Fibroblast of peridontal ligament (primary cell): ENCODE data around the gene PILRA.
A peak's percentile ranks its signal among the peaks of the same experiment; 100 is the strongest.
"Not testable (repeated sequence)": the region's sequence is repeated elsewhere in the genome, so short reads cannot be mapped to it uniquely, and the experiment has no call there.

Experiments
- DNase-seq: peaks from one replicate; pipeline ENCODE4 v3.0.0-alpha.2; 2010; ENCODE audit errors: extremely low read depth

Gene PILRA

GRCh38 chr7:100434297-100435144, 61.2 kb downstream of the PILRA start:
- no peak for DNase-seq

DNA sequence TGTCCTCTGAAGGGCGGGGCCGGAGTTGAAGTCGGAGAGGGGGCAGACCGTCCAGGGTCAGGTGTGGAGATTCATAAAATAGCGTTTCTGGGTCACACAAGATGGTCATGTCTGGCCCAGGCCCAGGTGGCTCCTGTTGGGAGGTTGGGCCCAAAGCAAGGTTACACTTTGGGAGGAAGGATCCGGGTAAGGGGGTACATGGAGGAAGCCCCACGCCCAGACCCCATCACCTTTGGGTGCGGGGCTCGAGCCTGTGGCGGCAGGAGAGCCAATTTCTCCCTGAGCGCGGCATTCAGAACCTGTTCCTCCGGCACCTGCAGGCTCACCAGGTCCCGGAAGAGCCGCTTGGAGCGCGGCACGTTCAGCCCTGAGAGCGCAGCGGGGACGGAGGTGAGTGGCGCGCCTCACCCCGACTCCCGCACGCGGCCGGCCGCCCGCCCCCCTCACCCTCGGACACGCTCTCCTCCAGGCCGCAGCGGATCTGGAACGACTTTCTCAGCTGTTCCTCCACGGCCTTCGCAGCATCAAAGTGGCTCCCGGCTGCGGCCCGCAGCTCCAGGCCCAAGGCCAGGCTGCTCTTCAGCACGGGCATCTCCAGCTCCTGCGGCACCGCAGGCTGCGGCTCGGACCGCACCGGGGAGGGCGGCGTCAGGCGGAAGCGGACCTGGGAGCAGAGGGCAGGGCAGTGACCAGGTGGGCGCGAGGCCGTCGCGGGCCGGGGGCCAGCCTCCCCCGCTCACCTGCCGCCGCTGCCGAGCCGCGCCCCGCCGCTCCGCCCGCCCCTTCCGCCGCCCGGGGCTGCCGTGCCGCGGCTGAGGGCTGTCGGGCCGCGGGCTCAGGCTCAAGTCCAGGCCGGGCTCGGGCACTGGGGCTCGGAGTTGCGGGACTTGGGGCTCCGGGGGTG, 62.4 kb downstream of the PILRA start:
- DNase-seq: no peak

- no peak for DNase-seq
Observed at GRCh38 chr7:100437150-100438100, 64.1 kb downstream of the PILRA start.

DNA sequence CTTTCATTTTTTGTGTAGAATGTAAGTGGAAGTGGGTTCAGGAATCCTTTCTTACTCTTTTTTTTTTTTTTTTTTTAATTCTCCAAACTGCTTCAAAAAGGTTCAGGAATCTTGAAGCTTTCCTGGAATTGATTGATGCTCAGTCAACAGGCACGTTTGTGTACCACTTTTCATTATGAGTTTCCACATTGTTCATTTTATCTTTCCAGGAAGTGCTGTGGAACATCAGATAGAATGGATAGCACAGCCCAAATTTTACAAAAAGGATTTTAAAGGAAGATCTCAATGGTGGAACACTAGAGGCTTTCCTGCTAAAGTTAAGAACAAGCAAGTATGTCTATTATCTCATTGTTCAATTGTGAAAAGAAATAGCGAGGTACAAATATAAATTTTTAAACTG, 64.9 kb downstream of the PILRA start:
- no peak for DNase-seq

GRCh38 chr7:100438731-100439130, 65.4 kb downstream of the PILRA start:
- DNase-seq: not testable (repeated sequence)

DNA sequence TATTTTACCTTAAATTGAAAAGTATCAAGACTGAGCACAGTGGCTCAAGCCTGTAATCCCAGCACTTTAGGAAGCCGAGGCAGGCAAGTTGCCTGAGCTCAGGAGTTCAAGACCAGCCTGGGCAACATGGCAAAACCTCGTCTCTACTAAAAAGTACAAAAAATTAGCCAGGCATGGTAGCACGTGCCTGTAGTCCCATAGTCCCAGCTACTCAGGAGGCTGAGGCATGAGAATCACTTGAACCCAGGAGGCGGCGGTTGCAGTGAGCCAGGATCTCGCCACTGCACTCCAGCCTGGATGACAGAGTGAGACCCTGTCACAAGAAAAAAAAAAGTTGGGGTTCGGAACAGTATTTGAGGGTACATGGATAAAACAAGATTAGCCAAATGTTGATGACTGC, 66.0 kb downstream of the PILRA start:
- not testable (repeated sequence) for DNase-seq

DNA sequence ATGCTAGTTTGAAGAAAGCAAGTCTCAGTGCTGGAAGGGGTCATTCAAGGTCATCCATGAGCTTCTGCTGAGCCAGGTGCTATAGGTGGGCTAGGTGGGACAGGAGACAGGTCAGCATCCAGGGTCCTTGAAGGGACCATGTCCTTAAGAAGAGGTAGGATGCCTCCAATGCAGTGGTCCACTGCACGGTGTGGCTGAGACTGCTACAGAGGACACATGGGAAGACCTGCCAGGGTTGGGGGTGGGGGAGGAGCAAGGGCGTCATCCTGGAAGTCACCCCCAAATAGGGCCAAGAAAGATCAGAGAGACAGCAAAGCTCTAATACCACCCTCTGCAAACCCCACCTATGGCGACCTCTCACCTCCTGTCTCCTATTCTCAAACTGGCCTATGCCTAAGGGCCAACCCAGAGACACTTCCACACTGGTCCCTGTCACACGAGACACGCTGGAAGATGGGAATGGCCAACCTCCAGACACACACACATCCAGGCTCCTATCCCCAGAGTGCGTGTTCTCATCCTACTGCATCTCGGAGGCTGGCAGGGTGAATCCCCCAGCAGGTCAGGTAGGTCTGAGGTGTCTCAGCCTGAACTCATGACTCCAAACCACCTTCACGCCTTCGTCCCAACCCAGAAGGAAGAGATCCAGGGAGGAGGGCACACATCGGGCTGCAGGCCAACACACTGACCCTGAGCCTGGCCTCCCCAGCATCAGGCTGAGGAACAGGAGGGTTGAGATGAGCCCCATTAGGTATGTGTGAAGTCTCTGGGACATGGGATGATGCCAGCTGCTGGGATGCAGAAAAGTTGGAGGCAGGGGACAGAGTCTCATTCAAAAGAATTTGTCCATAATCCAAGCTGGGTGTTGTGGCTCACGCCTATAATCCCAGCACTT, 68.6 kb downstream of the PILRA start:
- no peak for DNase-seq

DNA sequence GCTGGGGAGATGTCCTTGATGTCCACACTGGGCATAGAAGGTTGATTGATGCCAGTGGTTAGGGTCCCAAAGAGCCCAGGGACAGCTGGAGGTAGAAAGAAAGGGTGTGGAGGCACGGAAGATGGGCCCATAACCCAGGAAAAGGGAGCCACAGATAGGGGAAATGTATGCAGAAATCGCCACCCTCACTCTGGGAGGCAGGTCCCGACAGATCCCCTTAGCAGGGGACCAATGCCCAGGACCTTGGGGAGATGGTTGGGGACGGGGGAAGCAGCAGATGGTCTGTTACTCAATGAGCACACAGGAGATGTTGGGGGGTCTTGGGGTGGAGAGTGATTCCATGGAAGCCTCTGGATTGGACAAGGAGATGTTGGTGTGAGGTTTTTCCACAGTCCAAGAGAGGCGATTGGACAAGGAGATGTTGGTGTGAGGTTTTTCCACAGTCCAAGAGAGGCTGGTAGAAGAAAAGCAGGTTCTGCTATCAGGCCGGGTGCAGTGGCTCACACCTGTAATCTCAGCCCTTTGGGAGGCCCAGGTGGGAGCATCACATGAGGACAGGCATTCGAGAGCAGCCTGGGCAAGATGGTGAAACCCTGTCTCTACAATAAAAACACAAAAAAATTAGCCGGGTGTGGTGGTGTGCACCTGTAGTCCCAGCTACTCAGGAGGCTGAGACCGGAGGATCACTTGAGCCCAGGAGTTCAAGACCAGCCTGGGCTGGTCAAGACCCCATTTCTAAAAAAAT, 70.0 kb downstream of the PILRA start:
- DNase-seq: no peak

- peak; percentile 46 for DNase-seq
Observed at GRCh38 chr7:100444311-100445278, 71.3 kb downstream of the PILRA start.

GRCh38 chr7:100446040-100446439, 72.8 kb downstream of the PILRA start:
- DNase-seq: peak; percentile 52

DNA sequence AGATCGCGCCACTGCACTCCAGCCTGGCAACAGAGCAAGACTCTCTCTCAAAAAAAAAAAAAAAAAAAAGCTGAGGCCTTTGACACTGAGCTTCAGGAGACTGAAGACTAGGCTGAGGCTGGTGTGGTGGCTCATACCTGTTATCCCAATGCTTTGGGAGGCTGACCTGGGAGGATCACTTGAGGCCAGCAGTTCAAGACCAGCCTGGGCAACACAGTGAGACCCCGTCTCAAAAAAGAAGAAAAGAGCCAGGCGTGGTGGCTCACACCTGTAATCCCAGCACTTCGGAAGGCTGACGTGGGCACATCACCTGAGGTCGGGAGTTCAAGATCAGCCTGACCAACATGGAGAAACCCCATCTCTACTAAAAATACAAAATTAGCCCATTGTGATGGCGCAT, 74.1 kb downstream of the PILRA start:
- DNase-seq: not testable (repeated sequence)

DNA sequence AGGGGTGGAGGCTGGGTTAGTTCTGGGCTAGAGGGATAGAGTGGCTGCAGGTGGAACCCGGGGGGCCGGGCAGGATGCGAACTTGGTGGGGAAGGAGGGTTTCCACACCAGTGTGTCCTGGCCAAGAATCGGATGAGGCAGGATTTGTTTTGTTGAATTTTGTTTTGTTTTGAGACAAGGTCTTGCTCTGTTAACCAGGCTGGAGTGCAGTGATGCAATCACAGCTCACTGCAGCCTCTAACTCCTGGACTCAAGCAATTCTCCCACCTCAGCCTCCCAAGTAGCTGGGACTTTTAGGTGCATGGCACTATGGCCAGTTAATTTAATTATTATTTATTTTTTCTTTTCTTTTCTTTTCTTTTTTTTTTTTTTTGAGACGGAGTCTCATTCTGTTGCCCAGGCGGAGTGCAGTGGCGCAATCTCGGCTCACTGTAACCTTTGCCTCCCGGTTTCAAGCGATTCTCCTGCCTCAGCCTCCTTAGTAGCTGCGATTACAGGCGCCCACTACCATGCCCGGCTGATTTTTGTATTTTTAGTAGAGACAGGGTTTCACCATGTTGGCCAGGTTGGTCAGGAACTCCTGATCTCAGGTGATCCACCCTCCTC, 76.0 kb downstream of the PILRA start:
- no peak for DNase-seq
